WERI-Rb-1 (cell line): Measurements from ENCODE around the gene KIF1A.

Experiments used
- DNase-seq: peaks from one replicate; pipeline ENCODE4 v3.0.0-alpha.2; 2020
- H3K27ac ChIP-seq: fragments of 250-450 bp; sonication (Bioruptor Pico); 2 replicates; pipeline ENCODE4 v1.5.1; 2020; ENCODE audit warnings: mild to moderate bottlenecking, moderate library complexity
- H3K27me3 ChIP-seq: fragments of 250-450 bp; sonication (Bioruptor Pico); 2 replicates; pipeline ENCODE4 v1.5.1; 2021; ENCODE audit warnings: mild to moderate bottlenecking, low read depth, moderate library complexity; ENCODE audit not compliant: insufficient read depth, severe bottlenecking
- H3K36me3 ChIP-seq: fragments of 250-450 bp; sonication (Bioruptor Pico); 2 replicates; pipeline ENCODE4 v1.5.1; 2020; ENCODE audit warnings: mild to moderate bottlenecking, moderate library complexity
- H3K4me3 ChIP-seq: 2 replicates; pipeline ENCODE4 v1.5.1; 2011; ENCODE audit warnings: low read depth, mild to moderate bottlenecking, control low read depth, low read length
- H3K9me3 ChIP-seq: fragments of 250-450 bp; sonication (Bioruptor Pico); 2 replicates; pipeline ENCODE4 v1.5.1; 2021; ENCODE audit warnings: mild to moderate bottlenecking, moderate library complexity; ENCODE audit not compliant: severe bottlenecking
- CTCF ChIP-seq: IDR thresholded peaks from 2 replicates; pipeline ENCODE4 v1.5.1; 2011; ENCODE audit warnings: low read depth, mild to moderate bottlenecking, control low read depth, inconsistent platforms, low read length

The KIF1A gene

DNA sequence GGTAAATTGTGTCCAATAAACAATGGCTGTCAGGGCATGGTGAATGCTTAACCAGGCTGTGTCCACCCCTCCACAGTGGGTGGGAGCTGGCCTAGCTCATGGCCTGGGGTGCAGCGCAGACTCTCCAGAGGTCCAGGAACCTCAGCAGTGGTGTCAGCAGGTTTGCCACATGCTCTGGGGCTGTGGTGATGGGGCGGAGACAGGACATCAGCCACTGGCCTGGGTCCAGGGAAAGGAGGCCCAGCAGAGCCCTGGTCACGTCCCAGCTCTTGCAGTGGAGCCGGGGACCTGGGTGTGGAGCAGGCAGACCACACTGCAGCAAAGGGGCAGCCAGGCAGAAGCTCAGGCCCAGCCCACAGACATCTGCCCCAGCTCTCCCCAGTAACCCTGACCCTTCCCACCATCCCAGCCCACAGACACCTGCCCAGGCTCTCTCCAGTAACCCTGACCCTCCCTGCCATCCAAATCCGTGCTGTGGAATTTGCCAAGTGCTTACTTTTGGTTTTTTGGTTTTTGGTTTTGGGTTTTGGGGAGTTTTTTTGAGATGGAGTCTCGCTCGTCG is 13.8 kb upstream of the KIF1A start:
- no peak for DNase-seq
- no peak for TF ChIP-seq CTCF
- H3K36me3 ChIP-seq, result no peaks in the 10 kb centered on the region
- H3K27ac ChIP-seq, result no peak overlapping the region
- no peaks in the 10 kb centered on the region for H3K27me3 ChIP-seq
- no peaks in the 10 kb centered on the region for H3K9me3 ChIP-seq
- H3K4me3 ChIP-seq, result no peak overlapping the region

DNA sequence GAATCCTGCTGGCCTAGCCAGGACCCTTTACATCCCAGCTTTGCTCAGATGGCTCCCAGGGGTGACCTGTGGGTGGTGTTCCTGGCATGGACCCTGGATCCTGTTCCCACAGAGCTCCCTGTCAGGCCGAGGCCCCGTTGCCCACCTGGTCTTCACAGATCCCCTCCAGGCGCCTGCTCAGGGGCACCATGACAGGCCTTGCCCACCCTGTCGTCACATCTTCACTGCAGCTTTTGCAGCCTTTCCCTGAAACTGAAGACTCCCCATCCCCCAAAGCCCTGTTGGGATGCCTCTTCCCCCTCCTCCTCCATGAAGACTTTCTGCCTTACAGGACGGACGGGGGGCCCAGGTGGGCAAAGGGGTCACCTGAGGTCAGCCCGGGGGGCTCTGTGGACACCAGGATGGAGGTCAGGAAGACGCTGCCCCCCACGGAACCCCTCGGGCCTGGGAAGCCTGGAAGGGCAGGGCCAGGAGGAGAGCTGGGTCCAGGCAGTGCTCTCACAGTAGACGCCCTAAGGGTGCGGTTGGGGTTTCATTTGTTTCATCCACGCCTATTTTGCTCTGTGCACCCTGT is 13.0 kb upstream of the KIF1A start:
- H3K27me3 ChIP-seq, result no peaks in the 10 kb centered on the region
- H3K27ac ChIP-seq, result no peak overlapping the region

DNA sequence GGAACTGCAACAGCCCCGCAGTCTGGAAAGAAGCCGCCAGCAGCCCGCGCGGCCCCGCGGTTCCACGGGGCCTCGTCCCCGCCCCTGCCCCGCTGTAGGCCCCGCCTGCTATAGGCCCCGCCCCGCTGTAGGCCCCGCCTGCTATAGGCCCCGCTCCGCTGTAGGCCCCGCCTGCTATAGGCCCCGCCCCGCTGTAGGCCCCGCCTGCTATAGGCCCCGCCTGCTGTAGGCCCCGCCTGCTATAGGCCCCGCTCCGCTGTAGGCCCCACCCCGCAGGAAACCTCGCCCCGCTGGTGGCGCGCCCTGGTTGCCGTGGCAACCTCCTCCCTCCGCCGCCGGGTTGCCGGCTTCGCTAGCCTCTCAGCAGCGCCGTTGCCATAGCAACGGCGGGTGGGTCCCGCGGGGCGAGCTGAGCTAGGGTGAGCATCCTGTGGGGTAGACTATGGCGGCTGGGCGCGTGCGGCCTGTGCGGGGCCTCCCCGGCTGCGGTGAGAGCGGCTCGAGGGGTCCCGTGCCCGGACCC is 12.2 kb upstream of the KIF1A start:
- no peak for DNase-seq
- Histone ChIP-seq H3K27me3 (no peaks in the 10 kb centered on the region), H3K4me3 (no peak overlapping the region)

More for the DNA sequence above, 13.0 kb upstream of the KIF1A start:
- Histone ChIP-seq H3K4me3 (no peak overlapping the region), H3K36me3 (no peaks in the 10 kb centered on the region), H3K9me3 (no peaks in the 10 kb centered on the region)
- no peak for TF ChIP-seq CTCF
- no peak for DNase-seq

GRCh38 chr2:240831594-240832204 is 11.7 kb upstream of the KIF1A start:
- no peak for TF ChIP-seq CTCF
- no peak for DNase-seq
- Histone ChIP-seq H3K9me3 (peaks cover 2% of the 10 kb centered on the region), H3K36me3 (no peaks in the 10 kb centered on the region), H3K27me3 (no peaks in the 10 kb centered on the region), H3K4me3 (no peak overlapping the region), H3K27ac (no peak overlapping the region)

More for the DNA sequence above, 12.2 kb upstream of the KIF1A start:
- Histone ChIP-seq H3K9me3 (no peaks in the 10 kb centered on the region), H3K36me3 (no peaks in the 10 kb centered on the region), H3K27ac (no peak overlapping the region)
- TF ChIP-seq CTCF, result no peak

GRCh38 chr2:240825476-240825875 is 5.5 kb upstream of the KIF1A start:
- no peak for TF ChIP-seq CTCF
- H3K4me3 ChIP-seq, result no peak overlapping the region
- H3K27ac ChIP-seq, result no peak overlapping the region
- no peaks in the 10 kb centered on the region for H3K36me3 ChIP-seq
- H3K27me3 ChIP-seq, result no peaks in the 10 kb centered on the region
- DNase-seq, result no peak
- peaks cover 2% of the 10 kb centered on the region for H3K9me3 ChIP-seq
